ENCODE data around the gene PVR.

Gene PVR

GRCh38 chr19:44694184-44694579 is 50.5 kb downstream of the PVR start:
- Histone ChIP-seq H3K27ac (no peak overlapping the region), H3K4me3 (ENCODE audit: low read depth, low read length) (no peak overlapping the region), H3K27me3 (replicated peaks) (no peaks in the 10 kb centered on the region), H3K36me3 (replicated peaks) (no peaks in the 10 kb centered on the region)
- peak; percentile 61 for TF ChIP-seq CTCF (IDR thresholded peaks at IDR 0.05; ENCODE audit: low read depth, low read length, missing control alignments)
- in situ Hi-C loops (cut with HindIII; ENCODE audit: low pct_ligation_motif_present, low sequenced_read_pairs) = no loop called here
- no peak for DNase-seq

GRCh38 chr19:44696939-44697669 is 53.4 kb downstream of the PVR start:
- H3K4me3 ChIP-seq (ENCODE audit: low read depth, low read length) = no peak overlapping the region
- no peaks in the 10 kb centered on the region for H3K27me3 ChIP-seq (replicated peaks)
- no peaks in the 10 kb centered on the region for H3K36me3 ChIP-seq (replicated peaks)
- no peak for TF ChIP-seq CTCF (IDR thresholded peaks at IDR 0.05; ENCODE audit: low read depth, low read length, missing control alignments)
- in situ Hi-C loops (cut with HindIII; ENCODE audit: low pct_ligation_motif_present, low sequenced_read_pairs) = no loop called here
- DNase-seq = no peak
- no peak overlapping the region for H3K27ac ChIP-seq

- H3K36me3 ChIP-seq (replicated peaks) = no peaks in the 10 kb centered on the region
- TF ChIP-seq CTCF (IDR thresholded peaks at IDR 0.05; ENCODE audit: low read depth, low read length, missing control alignments) = no peak
- no peak for DNase-seq
- H3K27me3 ChIP-seq (replicated peaks) = no peaks in the 10 kb centered on the region
- in situ Hi-C loops (cut with HindIII; ENCODE audit: low pct_ligation_motif_present, low sequenced_read_pairs) = no loop called here
- H3K4me3 ChIP-seq (ENCODE audit: low read depth, low read length) = no peak overlapping the region
- no peak overlapping the region for H3K27ac ChIP-seq
Measured at GRCh38 chr19:44697670-44698034, 53.9 kb downstream of the PVR start.

- TF ChIP-seq CTCF (IDR thresholded peaks at IDR 0.05; ENCODE audit: low read depth, low read length, missing control alignments) = no peak
- Histone ChIP-seq H3K27ac (no peak within 1 kb of the TSS), H3K36me3 (replicated peaks) (no peaks in the 10 kb centered on the region), H3K4me3 (ENCODE audit: low read depth, low read length) (no peak within 1 kb of the TSS), H3K27me3 (replicated peaks) (no peaks in the 10 kb centered on the region)
- in situ Hi-C loops (cut with HindIII; ENCODE audit: low pct_ligation_motif_present, low sequenced_read_pairs) = no loop called here
- DNase-seq = no peak
Measured at GRCh38 chr19:44698492-44699201, 54.9 kb downstream of the PVR start, which contains the start of gene CEACAM16. Gene CEACAM16, plus strand, starts transcription at chr19:44699151. Its CDS starts 2,306 bp downstream, at chr19:44701457.

GRCh38 chr19:44700547-44700946 is 56.8 kb downstream of the PVR start:
- Histone ChIP-seq H3K27ac (no peak overlapping the region), H3K36me3 (replicated peaks) (no peaks in the 10 kb centered on the region), H3K4me3 (ENCODE audit: low read depth, low read length) (no peak overlapping the region), H3K27me3 (replicated peaks) (no peaks in the 10 kb centered on the region)
- no peak for TF ChIP-seq CTCF (IDR thresholded peaks at IDR 0.05; ENCODE audit: low read depth, low read length, missing control alignments)
- DNase-seq = no peak
- in situ Hi-C loops (cut with HindIII; ENCODE audit: low pct_ligation_motif_present, low sequenced_read_pairs) = no loop called here

Data from brain microvascular endothelial cell (primary cell).